Heart left ventricle (tissue), 13 donors: ENCODE measurements around the gene FAM193B.

Source experiments
- CTCF ChIP-seq, 12 donors: fragments of 200-600 bp; sonication (generic) in 4 of 12; IDR thresholded peaks; one replicate each; pipeline versions ENCODE4 v1.5.0 to v1.8.0; 2018 to 2022; ENCODE audit warnings: antibody characterized with exemption in 12 of 12, mild to moderate bottlenecking in 5 of 12
- POLR2A ChIP-seq, 2 donors: fragments of 450-650 bp; IDR thresholded peaks; one replicate each; pipeline ENCODE4 v1.6.1; 2017; ENCODE audit warnings: antibody characterized with exemption in 2 of 2, mild to moderate bottlenecking in 2 of 2, moderate library complexity in 2 of 2
- donor health status: ischemic (EF 13 %, LVEDD 7.1; RV severe dilation, severe dysfunction).
- donor health status: DM: no; HTN: yes; CAD: no.
- donor health status: DM: no; HTN: no; CAD: no.
- donor health status: ischemic (EF 25% LVEDD 6.9; RV normal size, moderate dysfunction).
- donor health status: ischemic (EF 25% LVEDD 5.7; RV mildly dilated, moderate dysfunction).
- donor health status: ischemic (EF 35%, LVEDD 5.7; RV mildly dilated, moderate dysfunction).
- donor health status: nonischemic (EF 11% LVEDD 7.7; RV severe dilation, severe dysfunction).
- donor health status: DM: yes; HTN: yes; CAD: no.
- donor health status: PGD.
- donor health status: ischemic (EF 29% LVEDD 5.4; RV normal size, mild dysfunction).
- donor health status: nonischemic (EF 23%, LVEDD 6.1; RV moderate dilation, normal function).

- TF ChIP-seq POLR2A (IDR thresholded peaks at IDR 0.05) (no peak), CTCF (IDR thresholded peaks at IDR 0.05) (no peak)
Measured at GRCh38 chr5:177523711-177524538, 30.4 kb downstream of the FAM193B start.
